Left hindlimb (tissue), 1 donor: ENCODE measurements around the gene ESPN.
"Not testable (repeated sequence)": the region's sequence is repeated elsewhere in the genome, so short reads cannot be mapped to it uniquely, and the experiment has no call there.

Experiments used
- DNase-seq: peaks from one replicate; pipeline ENCODE4 v3.0.0-alpha.2; 2018

The ESPN gene

DNA sequence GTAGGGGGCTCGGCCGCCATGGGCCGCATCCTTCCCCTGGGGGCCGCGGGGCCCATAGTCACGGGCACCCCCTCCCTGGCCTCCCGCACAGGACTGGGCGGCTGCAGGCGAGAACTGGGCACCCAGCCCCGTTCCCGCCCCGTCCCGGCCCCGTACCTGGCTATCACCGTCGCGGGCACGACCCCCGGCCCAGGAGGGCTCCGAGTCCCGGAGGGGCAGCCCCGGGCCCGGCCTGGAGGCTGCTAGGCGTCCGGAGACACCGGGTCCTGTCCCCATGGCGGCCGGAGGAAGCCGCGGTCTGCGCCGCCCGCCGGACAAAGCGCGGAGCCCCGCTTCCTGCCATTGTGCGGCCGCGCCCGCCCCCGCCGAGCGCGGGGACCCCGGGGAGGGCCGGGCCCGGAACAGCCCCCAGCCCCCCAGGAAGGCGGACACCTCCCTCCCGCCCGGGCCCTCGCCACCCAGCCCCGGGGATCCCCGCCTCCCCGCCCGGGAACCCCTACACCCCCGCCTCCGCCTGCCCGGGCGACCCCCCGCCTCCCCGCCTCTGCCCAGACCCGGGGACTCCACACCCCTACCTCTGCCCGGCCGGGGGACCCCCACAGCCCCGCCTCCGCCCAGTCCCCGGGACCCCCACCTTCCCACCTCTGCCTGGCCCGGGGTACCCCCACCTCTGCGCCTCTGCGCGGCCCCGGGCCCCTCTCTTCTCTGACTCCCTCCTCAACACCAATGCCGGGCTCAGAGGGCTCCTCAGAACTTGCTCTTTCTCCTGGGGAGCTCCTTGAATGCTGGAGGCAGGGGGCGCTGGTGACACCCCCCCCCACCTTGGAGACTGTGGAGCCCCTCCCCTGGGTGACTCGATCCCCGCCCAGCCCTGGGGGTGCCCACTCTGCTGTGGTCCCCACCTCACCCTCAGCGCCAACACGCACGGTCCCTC is 60.9 kb downstream of the ESPN start:
- no peak for DNase-seq

GRCh38 chr1:6486433-6487011 is 61.9 kb downstream of the ESPN start:
- DNase-seq: peak; percentile 86

DNA sequence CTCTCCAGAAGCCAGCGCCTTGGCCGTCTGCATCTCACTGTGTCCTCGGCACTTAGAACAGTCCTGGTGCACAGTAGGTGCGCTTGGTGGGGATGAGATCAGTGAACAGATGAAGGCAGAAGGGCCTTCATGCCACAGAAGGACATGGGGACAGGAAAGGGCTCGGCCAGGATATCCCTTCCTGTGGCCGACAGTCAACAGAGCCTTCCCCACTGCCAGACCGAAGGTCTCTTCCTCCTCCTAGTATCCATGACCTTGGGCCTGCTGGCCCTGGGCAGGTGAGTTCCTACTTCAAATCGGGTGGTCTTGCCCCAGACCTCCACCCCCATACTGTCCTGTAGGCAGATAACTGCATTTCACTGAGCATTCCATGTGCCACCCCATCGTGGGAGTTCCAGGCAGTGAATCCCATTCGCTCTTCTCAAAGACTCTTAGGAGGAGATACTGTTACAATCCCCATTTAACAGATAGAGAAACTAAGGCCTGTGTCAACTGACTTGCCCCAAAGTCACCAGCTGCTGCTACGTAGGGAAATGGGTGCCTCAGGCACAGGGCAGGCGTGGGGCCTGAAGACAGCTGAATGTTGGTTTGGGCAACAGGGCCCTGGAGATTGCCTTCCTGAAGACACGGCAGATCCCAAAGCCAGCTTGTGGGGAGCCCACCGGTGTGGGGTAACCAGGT is 63.4 kb downstream of the ESPN start:
- no peak for DNase-seq

DNA sequence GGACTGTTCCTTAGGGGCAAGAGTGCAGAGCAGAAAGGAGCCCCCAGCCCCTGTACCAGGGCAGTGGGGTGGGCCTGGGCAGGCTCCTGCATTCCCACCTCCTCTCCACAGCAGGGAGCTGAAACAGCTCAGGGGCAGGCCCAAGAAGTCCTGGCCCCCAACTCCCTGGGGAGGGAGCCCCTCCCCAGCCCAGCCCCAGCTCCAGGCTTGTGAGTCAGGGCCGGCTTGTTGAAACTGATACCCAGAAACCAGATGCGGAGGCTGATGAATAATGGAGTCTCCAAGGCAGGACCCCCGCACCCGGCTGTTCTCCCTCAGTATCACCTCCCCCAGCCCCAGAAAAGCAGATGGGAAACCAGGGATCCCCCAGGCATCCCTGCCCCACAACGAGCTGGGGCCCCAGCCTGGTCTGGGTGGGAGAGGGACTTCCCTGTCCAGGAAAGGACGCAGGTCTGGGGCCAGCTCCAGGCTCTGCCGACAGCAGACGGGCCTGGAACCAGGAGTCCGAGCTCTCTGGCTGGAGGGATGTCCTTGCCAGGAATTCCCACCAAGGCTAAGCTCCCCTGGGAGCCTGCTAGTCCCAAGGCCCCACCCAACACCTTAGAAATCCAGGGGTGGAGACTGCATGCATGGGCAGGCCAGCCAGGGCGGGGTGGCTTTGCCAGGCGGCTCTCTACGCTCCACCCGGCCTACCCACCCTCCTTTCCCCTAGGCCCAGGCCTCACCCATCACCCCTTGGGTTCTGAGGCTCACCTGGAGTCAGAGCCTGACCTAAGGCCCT is 64.2 kb downstream of the ESPN start:
- no peak for DNase-seq

DNA sequence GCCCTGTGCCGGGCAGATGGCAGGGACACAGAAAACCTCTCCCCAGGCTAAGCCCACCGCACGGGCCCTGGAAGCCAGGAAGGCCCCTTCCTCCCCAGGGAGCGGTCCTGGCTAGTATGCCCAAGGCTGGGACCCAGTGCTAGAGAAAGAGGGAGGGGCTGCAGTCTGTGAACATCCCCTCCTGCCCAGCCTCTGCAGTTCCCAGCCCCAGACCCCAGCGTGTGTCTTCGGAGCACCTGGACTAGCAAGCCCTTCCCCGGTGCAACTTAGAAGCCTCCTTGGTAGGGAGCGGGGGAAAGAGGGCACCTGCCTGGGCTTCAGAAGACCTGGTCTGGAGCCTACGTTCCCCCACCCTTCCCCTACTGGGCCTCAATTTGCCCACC is 64.8 kb downstream of the ESPN start:
- DNase-seq: no peak

- DNase-seq: no peak
Measured at GRCh38 chr1:6489799-6490180, 65.2 kb downstream of the ESPN start.

DNA sequence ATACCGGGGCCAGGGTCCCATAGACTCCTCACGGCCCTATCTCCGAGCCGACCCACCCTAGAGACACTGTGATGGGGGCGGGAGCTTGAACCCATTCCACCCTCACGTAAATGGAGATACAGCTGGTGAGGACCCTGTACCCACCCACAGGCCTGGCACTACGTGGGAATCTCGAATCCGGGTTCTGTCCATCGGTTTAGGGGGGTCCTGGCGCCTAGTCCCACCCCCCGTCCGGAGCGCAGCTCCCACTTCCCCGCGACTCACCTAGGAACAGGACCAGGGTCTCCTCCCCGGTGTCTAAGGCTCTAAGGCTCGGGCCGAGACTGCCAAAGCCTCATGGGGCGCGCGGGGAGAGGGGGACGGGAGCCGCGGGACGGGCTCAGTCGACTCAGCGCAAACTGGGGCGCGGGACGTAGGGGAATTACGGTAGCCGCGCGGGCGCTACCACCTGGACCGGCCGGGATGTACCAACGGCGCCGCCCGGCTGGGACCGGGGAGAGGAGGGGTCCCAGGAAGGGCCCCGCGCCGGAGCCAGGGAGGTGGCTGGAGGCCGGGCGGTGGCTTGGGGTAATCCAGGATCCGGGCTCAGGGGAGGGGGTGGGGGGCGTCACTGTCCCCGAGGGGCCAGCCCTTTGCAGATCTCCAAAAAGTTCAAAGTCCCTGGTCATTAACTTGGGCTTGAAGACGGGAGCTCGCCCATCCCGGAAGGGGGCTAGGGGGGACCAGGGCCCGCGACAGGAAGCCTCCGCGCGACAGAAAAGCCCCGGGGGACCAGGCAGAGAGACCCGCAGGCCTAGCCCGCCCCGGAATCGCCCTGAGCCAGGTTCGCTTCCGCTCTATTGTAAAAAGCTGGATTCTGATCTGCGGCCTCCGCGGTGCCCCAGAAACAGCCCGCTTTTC is 65.9 kb downstream of the ESPN start:
- DNase-seq: no peak

DNA sequence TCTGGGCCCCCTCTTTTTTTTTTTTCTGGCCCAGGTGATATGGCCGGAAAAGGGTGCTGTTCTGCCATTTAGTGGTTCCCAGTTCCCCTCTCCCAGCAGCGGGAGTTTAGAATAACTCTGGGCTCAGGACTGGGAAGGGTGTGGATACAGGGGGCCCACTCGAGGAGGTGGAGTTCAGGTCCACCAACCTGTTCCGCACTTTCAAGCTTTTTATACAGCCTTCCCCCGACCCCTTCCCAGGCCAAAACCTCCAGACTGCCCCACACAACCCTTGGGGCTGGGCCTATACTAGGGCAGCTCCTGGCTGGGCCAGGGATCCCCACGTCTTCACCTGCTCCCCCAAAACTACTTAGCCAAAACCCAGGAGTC is 66.5 kb downstream of the ESPN start:
- DNase-seq: no peak

GRCh38 chr1:6491480-6491962 is 66.9 kb downstream of the ESPN start, which contains the start of gene PLEKHG5:
TSS of gene PLEKHG5 (minus strand) at chr1:6491667. CDS start at chr1:6477571, 14,096 bp downstream.
- no peak for DNase-seq

DNA sequence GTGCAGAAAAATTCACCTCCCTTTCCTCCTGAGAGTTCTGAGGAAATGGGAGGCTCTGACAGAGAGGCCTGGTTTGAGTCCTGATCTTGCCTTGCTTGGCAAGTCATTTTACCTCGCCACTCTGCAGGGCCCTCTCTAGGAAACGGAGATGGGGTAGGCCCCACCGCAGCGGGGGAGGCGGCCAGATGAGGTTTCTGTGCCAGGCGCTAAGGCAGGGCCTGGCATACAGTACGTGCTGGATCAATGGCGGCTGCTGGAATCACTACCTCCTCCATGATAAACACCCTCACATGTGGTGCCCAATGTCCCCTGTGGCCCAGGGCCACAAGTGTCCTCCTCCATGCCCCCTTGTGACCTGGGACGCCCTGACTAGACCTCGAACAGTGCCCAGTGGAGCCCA is 67.4 kb downstream of the ESPN start:
- DNase-seq: no peak

DNA sequence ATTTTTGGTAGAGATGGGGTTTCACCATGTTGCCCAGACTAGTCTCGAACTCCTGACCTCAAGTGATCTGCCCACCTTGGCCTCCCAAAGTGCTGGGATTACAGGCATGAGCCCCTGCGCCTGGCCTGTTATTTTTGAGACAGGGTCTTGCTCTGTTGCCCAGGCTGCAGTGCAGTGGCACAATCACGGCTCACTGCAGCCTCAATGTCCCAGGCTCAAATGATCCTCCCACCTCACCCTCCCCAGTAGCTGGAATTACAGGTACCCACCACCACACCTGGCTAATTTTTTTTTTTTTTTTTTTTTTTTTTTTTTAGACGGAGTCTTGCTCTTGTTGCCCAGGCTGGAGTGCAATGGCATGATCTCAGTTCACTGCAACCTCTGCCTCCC is 69.3 kb downstream of the ESPN start:
- not testable (repeated sequence) for DNase-seq

DNA sequence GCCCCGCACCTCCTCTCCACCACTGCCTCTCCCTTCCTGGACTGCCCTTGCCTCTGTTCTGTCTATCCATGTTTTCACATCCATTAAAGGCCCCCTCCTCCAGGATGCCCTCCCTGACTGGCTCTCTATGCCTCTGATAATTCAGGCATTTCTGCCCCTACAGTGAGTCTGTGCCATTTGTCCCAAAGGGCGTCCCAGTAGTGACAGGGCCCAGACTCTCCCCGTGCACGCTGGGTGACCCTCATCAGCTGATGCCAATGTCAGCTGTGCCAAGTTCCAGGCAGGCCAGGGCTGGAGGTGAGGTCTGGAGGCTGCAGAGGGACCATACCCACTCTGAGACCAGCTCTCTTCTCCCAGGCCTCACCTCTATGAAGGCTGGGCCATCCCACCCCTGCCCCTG is 70.1 kb downstream of the ESPN start:
- no peak for DNase-seq

GRCh38 chr1:6495041-6495441 is 70.5 kb downstream of the ESPN start:
- no peak for DNase-seq

DNA sequence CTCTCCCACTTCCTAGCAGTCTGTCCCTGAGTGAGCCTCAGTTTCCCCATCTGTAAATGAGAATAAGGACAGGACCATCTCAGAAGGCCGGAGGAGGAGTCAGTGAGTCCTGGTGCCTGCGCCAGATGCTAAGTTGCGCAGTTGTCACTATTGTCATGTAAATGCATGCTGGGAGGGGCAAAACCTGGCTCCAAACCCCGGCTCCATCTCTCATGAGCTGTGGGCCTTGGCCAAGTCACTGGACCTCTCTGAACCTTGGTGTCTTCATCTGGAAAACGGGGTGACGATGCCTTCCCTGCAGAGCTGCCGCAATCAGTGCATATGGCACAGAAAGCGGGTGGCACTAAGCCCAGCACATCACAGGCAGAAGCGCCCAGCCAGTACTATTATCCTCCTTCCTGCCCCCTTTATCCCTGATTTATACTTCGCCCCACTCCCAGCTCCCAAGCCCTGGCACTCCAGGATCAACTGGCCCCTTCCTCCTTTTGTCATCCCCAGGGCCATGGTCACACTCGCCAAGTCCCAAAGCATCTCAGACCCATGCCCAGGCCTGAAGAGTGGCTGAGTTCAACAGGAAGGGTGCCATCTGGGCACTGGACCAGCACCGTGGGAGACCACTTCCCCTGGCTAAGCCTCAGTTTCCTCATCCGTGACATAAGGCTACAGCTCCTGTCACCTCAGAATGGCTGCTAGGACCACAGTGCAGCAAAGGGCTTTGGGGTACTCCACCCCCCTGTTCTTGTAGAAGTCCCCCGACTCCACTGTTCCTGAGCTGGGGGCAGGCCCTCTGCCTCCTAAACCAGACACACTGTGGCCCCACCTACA is 71.2 kb downstream of the ESPN start:
- DNase-seq: no peak

- peak; percentile 26 for DNase-seq
Measured at GRCh38 chr1:6496365-6496721, 71.8 kb downstream of the ESPN start.

- no peak for DNase-seq
Measured at GRCh38 chr1:6496890-6497214, 72.3 kb downstream of the ESPN start.

- DNase-seq: no peak
Measured at GRCh38 chr1:6497215-6497866, 72.8 kb downstream of the ESPN start.

GRCh38 chr1:6497867-6498575 is 73.4 kb downstream of the ESPN start:
- peak; percentile 25 for DNase-seq

DNA sequence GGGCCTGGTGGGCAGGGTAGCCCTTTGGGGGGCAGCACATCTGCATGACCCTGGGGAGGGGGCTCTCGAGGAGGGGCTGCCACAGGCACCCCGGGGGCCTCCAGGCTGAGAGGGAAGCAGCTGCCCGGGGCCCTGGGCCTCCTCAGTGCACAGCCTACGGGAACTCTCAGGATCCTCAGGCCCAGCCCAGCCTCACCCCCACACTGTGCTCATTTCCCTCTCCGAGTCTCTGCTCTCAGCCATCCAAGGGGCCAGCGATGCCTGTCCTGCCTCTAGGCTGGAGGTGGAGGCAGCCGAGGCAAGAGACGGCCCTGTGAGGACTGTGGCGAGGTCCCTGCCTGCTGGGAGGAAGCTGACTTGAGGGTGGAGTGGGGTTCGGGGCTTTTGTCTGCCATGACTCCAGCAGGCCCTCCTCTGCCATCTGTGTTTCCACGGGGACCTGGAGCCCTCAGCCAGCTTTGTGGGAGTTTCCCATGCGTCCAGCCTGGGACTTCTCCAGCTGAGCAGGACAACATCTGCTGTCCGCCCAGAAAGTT is 74.1 kb downstream of the ESPN start:
- peak; percentile 51 for DNase-seq

DNA sequence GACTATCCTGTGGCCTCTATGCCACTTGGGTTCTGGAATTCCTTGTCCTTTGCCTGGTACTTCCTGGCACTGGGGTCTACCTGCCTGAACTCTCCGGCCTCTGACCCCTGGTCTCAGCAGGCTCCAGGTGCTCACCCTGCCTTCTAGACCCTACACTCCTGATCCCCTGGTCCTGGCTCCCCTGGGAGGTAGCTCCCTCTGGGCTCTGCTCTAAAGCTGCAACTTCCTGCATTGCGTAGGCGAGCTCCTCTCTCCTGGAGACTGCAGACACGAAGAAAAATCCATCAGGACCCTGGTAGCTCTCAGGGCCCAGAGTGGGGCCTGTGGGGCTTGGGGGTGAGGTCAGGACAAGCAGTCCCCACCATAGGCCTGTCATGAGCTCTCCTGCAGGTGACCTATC is 74.7 kb downstream of the ESPN start:
- DNase-seq: no peak
